ENCODE measurements around the gene TATDN2. TPM values are rescaled to one million over a fixed set of nuclear protein-coding genes. Genes with fewer than 3 reads are reported as not detected.

The TATDN2 gene
- total and polyA plus RNA-seq, 4 donors = 12.0 to 32.9 (median 23.8) TPM

DNA sequence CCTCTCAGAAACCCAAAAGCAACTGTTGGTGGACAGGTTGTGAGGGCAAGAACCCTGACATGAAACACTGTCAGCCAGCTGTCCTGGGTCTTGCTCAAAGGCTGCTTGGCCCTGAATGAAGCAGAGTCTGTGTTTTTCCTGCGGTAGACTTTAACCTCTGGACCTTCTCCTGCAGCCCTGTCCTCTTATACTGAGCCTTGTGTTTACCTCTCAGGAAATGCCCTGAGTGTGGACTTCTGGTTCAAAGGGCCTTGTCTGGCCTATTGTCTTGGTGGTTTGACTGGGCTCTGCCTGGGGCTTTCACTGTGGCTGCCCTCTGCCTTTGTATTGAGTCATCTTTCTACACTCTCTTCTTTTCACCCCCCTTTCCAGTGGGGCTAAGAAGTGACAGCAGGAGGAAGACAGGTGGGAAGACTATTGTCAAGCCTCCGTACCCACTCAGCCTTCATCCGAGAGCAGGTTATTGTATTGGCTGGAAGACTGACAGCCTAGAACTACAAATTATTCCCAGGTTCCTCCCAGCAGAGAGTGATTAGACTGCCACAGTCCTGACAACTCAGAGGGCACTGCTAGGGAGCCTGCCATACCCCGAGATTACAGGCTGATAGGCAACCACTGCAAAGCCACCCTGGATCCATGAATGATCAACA is 69.2 kb downstream of the TATDN2 start:
- H3K9ac ChIP-seq (ENCODE audit: insufficient read depth in 1 of 2, low read length in 2 of 2) = no peak overlapping the region
- no peaks in the 10 kb centered on the region for H3K9me3 ChIP-seq (ENCODE audit: control insufficient read depth in 4 of 4, insufficient read depth in 3 of 4, low read length in 3 of 4)
- H3K4me1 ChIP-seq (ENCODE audit: control insufficient read depth in 5 of 5, insufficient read depth in 5 of 5, low read length in 5 of 5) = peaks cover 0 to 12% (median 3%) of the 10 kb centered on the region in 5 donors
- peaks cover 36 to 46% (median 37%) of the 10 kb centered on the region in 4 donors for H3K36me3 ChIP-seq (ENCODE audit: control insufficient read depth in 4 of 4, insufficient read depth in 4 of 4, low read length in 4 of 4)
- ATAC-seq (ENCODE audit: insufficient read depth, low FRiP score) = no peak
- WGBS, 2 donors = 91 to 95% methylated on average over 4 of the region's 4 CpGs
- H3K27me3 ChIP-seq (ENCODE audit: control insufficient read depth in 3 of 3, insufficient read depth in 3 of 3, low read length in 2 of 3) = no peaks in the 10 kb centered on the region
- H3K4me3 ChIP-seq = no peak overlapping the region
- no peak overlapping the region for H3K27ac ChIP-seq (ENCODE audit: low read depth in 1 of 2, low read length in 1 of 2)
- no peak for DNase-seq
- TF ChIP-seq, protein P1, sequence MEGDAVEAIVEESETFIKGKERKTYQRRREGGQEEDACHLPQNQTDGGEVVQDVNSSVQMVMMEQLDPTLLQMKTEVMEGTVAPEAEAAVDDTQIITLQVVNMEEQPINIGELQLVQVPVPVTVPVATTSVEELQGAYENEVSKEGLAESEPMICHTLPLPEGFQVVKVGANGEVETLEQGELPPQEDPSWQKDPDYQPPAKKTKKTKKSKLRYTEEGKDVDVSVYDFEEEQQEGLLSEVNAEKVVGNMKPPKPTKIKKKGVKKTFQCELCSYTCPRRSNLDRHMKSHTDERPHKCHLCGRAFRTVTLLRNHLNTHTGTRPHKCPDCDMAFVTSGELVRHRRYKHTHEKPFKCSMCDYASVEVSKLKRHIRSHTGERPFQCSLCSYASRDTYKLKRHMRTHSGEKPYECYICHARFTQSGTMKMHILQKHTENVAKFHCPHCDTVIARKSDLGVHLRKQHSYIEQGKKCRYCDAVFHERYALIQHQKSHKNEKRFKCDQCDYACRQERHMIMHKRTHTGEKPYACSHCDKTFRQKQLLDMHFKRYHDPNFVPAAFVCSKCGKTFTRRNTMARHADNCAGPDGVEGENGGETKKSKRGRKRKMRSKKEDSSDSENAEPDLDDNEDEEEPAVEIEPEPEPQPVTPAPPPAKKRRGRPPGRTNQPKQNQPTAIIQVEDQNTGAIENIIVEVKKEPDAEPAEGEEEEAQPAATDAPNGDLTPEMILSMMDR (IDR thresholded peaks at IDR 0.05; ENCODE audit: control extremely low read depth, extremely low read depth) = no peak

DNA sequence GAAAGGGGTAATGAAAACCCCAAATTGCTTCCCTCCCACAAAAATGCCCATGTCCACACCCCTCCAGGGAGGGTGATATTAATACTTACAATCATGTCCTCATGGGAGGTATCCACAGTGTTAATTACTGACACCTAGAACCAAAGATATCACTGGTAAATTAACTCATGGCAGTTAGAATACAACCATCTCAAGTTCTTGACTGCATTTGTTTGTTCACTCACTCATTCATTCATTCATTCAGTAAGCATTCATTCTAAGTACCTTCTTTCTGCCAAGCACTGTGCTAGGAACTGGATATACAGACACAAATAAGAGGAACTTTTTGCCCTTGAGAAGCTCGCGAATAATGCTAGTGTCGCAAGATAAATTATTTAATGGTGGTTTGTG is 69.7 kb downstream of the TATDN2 start:
- no peaks in the 10 kb centered on the region for H3K27me3 ChIP-seq (ENCODE audit: control insufficient read depth in 3 of 3, insufficient read depth in 3 of 3, low read length in 2 of 3)
- ATAC-seq (ENCODE audit: insufficient read depth, low FRiP score) (no peak), DNase-seq (no peak)
- 82 to 90% methylated on average over 3 of the region's 3 CpGs for WGBS, 2 donors
- no peak overlapping the region for H3K4me3 ChIP-seq
- no peak overlapping the region for H3K9ac ChIP-seq (ENCODE audit: insufficient read depth in 1 of 2, low read length in 2 of 2)
- peaks cover 33 to 43% (median 34%) of the 10 kb centered on the region in 4 donors for H3K36me3 ChIP-seq (ENCODE audit: control insufficient read depth in 4 of 4, insufficient read depth in 4 of 4, low read length in 4 of 4)
- TF ChIP-seq, protein P1 (IDR thresholded peaks at IDR 0.05; ENCODE audit: control extremely low read depth, extremely low read depth) = no peak
- no peak overlapping the region for H3K27ac ChIP-seq (ENCODE audit: low read depth in 1 of 2, low read length in 1 of 2)
- H3K9me3 ChIP-seq (ENCODE audit: control insufficient read depth in 4 of 4, insufficient read depth in 3 of 4, low read length in 3 of 4) = no peaks in the 10 kb centered on the region
- peaks cover 0 to 12% (median 3%) of the 10 kb centered on the region in 5 donors for H3K4me1 ChIP-seq (ENCODE audit: control insufficient read depth in 5 of 5, insufficient read depth in 5 of 5, low read length in 5 of 5)

DNA sequence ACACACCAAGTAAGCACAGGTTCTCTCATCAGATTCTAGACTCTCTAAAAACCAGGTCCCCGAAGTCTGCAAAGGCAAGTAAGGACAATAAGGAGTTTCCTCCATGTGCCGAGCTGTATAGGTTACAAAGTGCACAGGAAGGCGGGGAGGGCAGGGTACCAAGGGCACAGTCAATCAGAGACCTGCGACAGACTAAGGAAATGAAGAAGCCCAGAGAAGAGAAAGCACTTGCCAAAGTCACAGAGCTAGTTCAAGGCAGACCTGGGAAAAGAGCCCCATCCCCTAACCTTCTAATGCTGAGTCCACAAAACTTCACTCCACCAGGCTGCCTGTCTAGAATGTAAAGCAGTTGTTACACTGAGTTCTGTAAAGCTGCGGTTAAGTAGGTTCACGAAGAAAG is 71.0 kb downstream of the TATDN2 start:
- H3K9ac ChIP-seq (ENCODE audit: insufficient read depth in 1 of 2, low read length in 2 of 2) = no peak overlapping the region
- H3K9me3 ChIP-seq (ENCODE audit: control insufficient read depth in 4 of 4, insufficient read depth in 3 of 4, low read length in 3 of 4) = no peaks in the 10 kb centered on the region
- peaks cover 0 to 12% (median 3%) of the 10 kb centered on the region in 5 donors for H3K4me1 ChIP-seq (ENCODE audit: control insufficient read depth in 5 of 5, insufficient read depth in 5 of 5, low read length in 5 of 5)
- no peak overlapping the region for H3K4me3 ChIP-seq
- WGBS, 2 donors = 71 to 78% methylated on average over 6 of the region's 6 CpGs
- no peak for DNase-seq
- H3K36me3 ChIP-seq (ENCODE audit: control insufficient read depth in 4 of 4, insufficient read depth in 4 of 4, low read length in 4 of 4) = peaks cover 23 to 38% (median 28%) of the 10 kb centered on the region in 4 donors
- no peak for ATAC-seq (ENCODE audit: insufficient read depth, low FRiP score)
- H3K27ac ChIP-seq (ENCODE audit: low read depth in 1 of 2, low read length in 1 of 2) = no peak overlapping the region
- H3K27me3 ChIP-seq (ENCODE audit: control insufficient read depth in 3 of 3, insufficient read depth in 3 of 3, low read length in 2 of 3) = no peaks in the 10 kb centered on the region
- TF ChIP-seq, protein P1 (IDR thresholded peaks at IDR 0.05; ENCODE audit: control extremely low read depth, extremely low read depth) = no peak
